Liver (tissue), 9 donors: ENCODE data around the gene TRIM40. TPM values are rescaled to one million over a fixed set of nuclear protein-coding genes. Genes with fewer than 3 reads are reported as not detected.

ENCODE experiments used
- DNase-seq: peaks from one replicate; pipeline ENCODE4 v3.0.0-alpha.2; 2017; ENCODE audit warnings: low spot score
- H3K27ac ChIP-seq, 2 donors: one replicate each; pipeline ENCODE4 v1.7.0; 2013; ENCODE audit warnings: inconsistent platforms in 2 of 2, low read length in 2 of 2, control low read depth in 1 of 2, low read depth in 1 of 2, mild to moderate bottlenecking in 1 of 2
- H3K27me3 ChIP-seq, 4 donors: one replicate each; pipeline versions ENCODE4 v1.6.1 to v1.7.0; 2013; ENCODE audit warnings: low read length in 3 of 4, inconsistent platforms in 1 of 4, mild to moderate bottlenecking in 1 of 4, moderate library complexity in 1 of 4; ENCODE audit not compliant: control insufficient read depth in 4 of 4, insufficient read depth in 4 of 4
- H3K36me3 ChIP-seq, 4 donors: one replicate each; pipeline versions ENCODE4 v1.6.1 to v1.7.0; 2013; ENCODE audit warnings: low read length in 3 of 4, mild to moderate bottlenecking in 3 of 4, low read depth in 1 of 4, moderate library complexity in 1 of 4; ENCODE audit not compliant: control insufficient read depth in 4 of 4, insufficient read depth in 3 of 4
- H3K4me1 ChIP-seq, 4 donors: one replicate each; pipeline versions ENCODE4 v1.6.1 to v1.7.0; 2013; ENCODE audit warnings: low read length in 3 of 4, mild to moderate bottlenecking in 3 of 4, moderate library complexity in 1 of 4; ENCODE audit not compliant: control insufficient read depth in 4 of 4, insufficient read depth in 4 of 4
- H3K4me3 ChIP-seq, 3 donors: one replicate each; pipeline versions ENCODE4 v1.6.1 to v1.7.0; 2013; ENCODE audit warnings: low read length in 3 of 3, control low read depth in 1 of 3, low read depth in 1 of 3, mild to moderate bottlenecking in 1 of 3
- H3K9ac ChIP-seq, 2 donors: one replicate each; pipeline ENCODE4 v1.7.0; 2013; ENCODE audit warnings: low read length in 2 of 2, mild to moderate bottlenecking in 2 of 2, moderate library complexity in 2 of 2, control low read depth in 1 of 2, low read depth in 1 of 2
- H3K9me3 ChIP-seq, 4 donors: one replicate each; pipeline versions ENCODE4 v1.6.1 to v1.7.0; 2013; ENCODE audit warnings: low read length in 3 of 4; ENCODE audit not compliant: control insufficient read depth in 4 of 4
- ATF3 ChIP-seq: IDR thresholded peaks from 2 replicates; pipeline ENCODE4 v1.6.1; 2016; ENCODE audit warnings: antibody characterized with exemption
- CTCF ChIP-seq: fragments of 150-350 bp; IDR thresholded peaks from 2 replicates; pipeline ENCODE4 v1.5.1; 2017; ENCODE audit warnings: improper control_type of control experiment, low read depth, low read length; ENCODE audit not compliant: missing input control
- EGR1 ChIP-seq, 2 donors: IDR thresholded peaks; 2 replicates each; pipeline ENCODE4 v1.6.1; 2016 to 2018; ENCODE audit warnings: antibody characterized with exemption in 2 of 2, low read depth in 2 of 2
- FOXA1 ChIP-seq: IDR thresholded peaks from 2 replicates; pipeline ENCODE4 v1.6.1; 2016; ENCODE audit warnings: antibody characterized with exemption
- FOXA2 ChIP-seq: IDR thresholded peaks from 2 replicates; pipeline ENCODE4 v1.6.1; 2016; ENCODE audit warnings: antibody characterized with exemption
- GABPA ChIP-seq, 2 donors: IDR thresholded peaks in 1 of 2; conservative IDR thresholded peaks in 1 of 2; 2 replicates each; pipeline ENCODE4 v1.6.1; 2016; ENCODE audit warnings: antibody characterized with exemption in 2 of 2, mild to moderate bottlenecking in 1 of 2, moderate library complexity in 1 of 2
- HNF4A ChIP-seq, 2 donors: conservative IDR thresholded peaks; 2 replicates each; pipeline ENCODE4 v1.6.1; 2016; ENCODE audit warnings: antibody characterized with exemption in 2 of 2, mild to moderate bottlenecking in 2 of 2
- HNF4G ChIP-seq: IDR thresholded peaks from 2 replicates; pipeline ENCODE4 v1.6.1; 2016; ENCODE audit warnings: antibody characterized with exemption
- JUND ChIP-seq, 2 donors: IDR thresholded peaks; 2 replicates each; pipeline ENCODE4 v1.6.1; 2016; ENCODE audit warnings: antibody characterized with exemption in 2 of 2
- MAX ChIP-seq: IDR thresholded peaks from 2 replicates; pipeline ENCODE4 v1.6.1; 2016; ENCODE audit warnings: antibody characterized with exemption
- NR2F2 ChIP-seq: IDR thresholded peaks from 2 replicates; pipeline ENCODE4 v1.6.1; 2016; ENCODE audit warnings: antibody characterized with exemption
- RAD21 ChIP-seq, 2 donors: IDR thresholded peaks; 2 replicates each; pipeline ENCODE4 v1.6.1; 2016; ENCODE audit warnings: antibody characterized with exemption in 2 of 2, mild to moderate bottlenecking in 2 of 2
- REST ChIP-seq: IDR thresholded peaks from 2 replicates; pipeline ENCODE4 v1.6.1; 2016; ENCODE audit warnings: antibody characterized with exemption, mild to moderate bottlenecking
- RXRA ChIP-seq, 2 donors: IDR thresholded peaks; 2 replicates each; pipeline ENCODE4 v1.6.1; 2017 to 2018; ENCODE audit warnings: antibody characterized with exemption in 2 of 2, mild to moderate bottlenecking in 1 of 2
- SP1 ChIP-seq: IDR thresholded peaks from 2 replicates; pipeline ENCODE4 v1.6.1; 2018; ENCODE audit warnings: antibody characterized with exemption, mild to moderate bottlenecking
- TAF1 ChIP-seq: conservative IDR thresholded peaks from 2 replicates; pipeline ENCODE4 v1.6.1; 2016; ENCODE audit warnings: antibody characterized with exemption, mild to moderate bottlenecking
- YY1 ChIP-seq: IDR thresholded peaks from 2 replicates; pipeline ENCODE4 v1.6.1; 2016; ENCODE audit warnings: antibody characterized with exemption, mild to moderate bottlenecking
- ZBTB33 ChIP-seq: IDR thresholded peaks from 2 replicates; pipeline ENCODE4 v1.6.1; 2016; ENCODE audit warnings: antibody characterized with exemption
- WGBS: extraction: QIAGEN DNeasy Blood & Tissue Kit; methylation state at CpG from one replicate; pipeline ENCODE4 v1.1.7; 2013; 5-methylcytosine and 5-hydroxymethylcytosine counted together
- polyA plus RNA-seq, 2 donors: library from polyadenylated mRNA; stranded (reverse) in 1 of 2; unstranded in 1 of 2; fragments of 200-250 nt in 1 of 2; fragments of >200 nt in 1 of 2; fragmentation: Nextera tagmentation in 1 of 2; extraction: Ambion mirVana in 1 of 2; gene quantifications; one replicate each; pipeline versions ENCODE4 v1.2.1 to v1.2.3, GENCODE V29; 2013 to 2015
- total RNA-seq, 2 donors: library from RNA; depleted of rRNA; stranded (reverse); fragments of >200 nt; gene quantifications; one replicate each; pipeline ENCODE4 v1.2.3, GENCODE V29; 2014
- donor health status: healthy.
- donor health status: healthy.
- donor health status: healthy.
- donor health status: healthy.
- donor health status: healthy.

The TRIM40 gene
- total and polyA plus RNA-seq, 4 donors = 0.51 TPM; not detected in 3

GRCh38 chr6:30157999-30158398, 22.1 kb downstream of the TRIM40 start:
- Histone ChIP-seq H3K27ac (no peak overlapping the region), H3K9me3 (no peaks in the 10 kb centered on the region)
- DNase-seq = no peak

GRCh38 chr6:30158475-30159040, 22.6 kb downstream of the TRIM40 start:
- H3K4me3 ChIP-seq = no peak overlapping the region
- TF ChIP-seq GABPA (IDR thresholded peaks at IDR 0.05 in 1 of 2, conservative IDR thresholded peaks at IDR 0.05 in 1 of 2) (no peak), ZBTB33 (no peak), HNF4G (no peak), ATF3 (no peak), EGR1 (IDR thresholded peaks at IDR 0.05; ENCODE audit: low read depth in 2 of 2) (no peak), RAD21 (IDR thresholded peaks at IDR 0.05) (no peak), MAX (no peak), FOXA2 (no peak), FOXA1 (no peak), NR2F2 (no peak), REST (no peak), RXRA (IDR thresholded peaks at IDR 0.05) (no peak), SP1 (no peak), JUND (IDR thresholded peaks at IDR 0.05) (no peak), YY1 (no peak), TAF1 (no peak), CTCF (no peak), HNF4A (conservative IDR thresholded peaks at IDR 0.05) (no peak)
- no peaks in the 10 kb centered on the region for H3K36me3 ChIP-seq
- no peak overlapping the region for H3K27ac ChIP-seq
- no peak overlapping the region for H3K9ac ChIP-seq
- H3K27me3 ChIP-seq = no peaks in the 10 kb centered on the region
- DNase-seq = no peak
- H3K9me3 ChIP-seq = no peaks in the 10 kb centered on the region
- peaks cover 0 to 27% (median 10%) of the 10 kb centered on the region in 4 donors for H3K4me1 ChIP-seq
- 73% methylated on average over 3 of the region's 3 CpGs for WGBS

More at GRCh38 chr6:30157999-30158398, 22.1 kb downstream of the TRIM40 start:
- H3K4me3 ChIP-seq = no peak overlapping the region
- H3K27me3 ChIP-seq = no peaks in the 10 kb centered on the region
- TF ChIP-seq GABPA (IDR thresholded peaks at IDR 0.05 in 1 of 2, conservative IDR thresholded peaks at IDR 0.05 in 1 of 2) (no peak), FOXA1 (no peak), JUND (IDR thresholded peaks at IDR 0.05) (no peak), ATF3 (no peak), MAX (no peak)
- H3K36me3 ChIP-seq = no peaks in the 10 kb centered on the region
- 85% methylated on average over 2 of the region's 2 CpGs for WGBS
- H3K9ac ChIP-seq = no peak overlapping the region
- peaks cover 0 to 27% (median 10%) of the 10 kb centered on the region in 4 donors for H3K4me1 ChIP-seq
